ENCODE results near the gene ATM. TPM values are rescaled to one million over a fixed set of nuclear protein-coding genes. Genes with fewer than 3 reads are reported as not detected.
"Not testable (repeated sequence)": the region's sequence is repeated elsewhere in the genome, so short reads cannot be mapped to it uniquely, and the experiment has no call there.

Gene ATM
- total RNA-seq, 1 donor from 2014 or later = 176 TPM

DNA sequence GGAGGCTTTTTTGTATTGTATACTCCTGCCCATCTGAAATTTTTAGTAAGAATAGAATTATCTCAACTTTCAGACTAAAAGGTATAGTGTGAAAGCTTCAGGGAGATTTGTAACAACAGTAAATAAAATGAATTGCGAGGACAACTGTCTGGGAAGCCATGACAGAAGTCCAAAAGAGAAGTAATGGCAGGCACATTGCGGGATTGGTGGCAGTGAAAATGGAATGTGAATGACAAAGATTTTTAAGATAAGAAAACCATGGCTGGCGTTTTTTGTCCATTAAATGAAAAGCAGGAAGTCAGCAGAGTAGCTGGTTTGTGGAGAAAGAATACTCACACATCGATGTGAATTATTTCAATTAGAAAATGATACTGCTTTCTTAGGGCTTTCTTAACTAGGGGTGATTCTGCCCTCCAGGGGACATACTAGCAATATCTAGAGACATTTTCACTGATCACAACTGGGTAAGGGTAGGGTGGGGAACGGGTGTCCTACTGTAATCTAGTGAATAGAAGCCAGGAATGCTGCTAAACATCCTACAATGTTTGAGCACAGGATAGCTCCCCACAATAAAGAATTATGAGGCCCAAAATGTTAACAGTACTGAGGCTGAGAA, 2.0 kb upstream of the ATM start:
- no peak for DNase-seq

- no peak for DNase-seq
These were observed 1.5 kb upstream of the ATM start for GRCh38 chr11:108221371-108221770.

DNA sequence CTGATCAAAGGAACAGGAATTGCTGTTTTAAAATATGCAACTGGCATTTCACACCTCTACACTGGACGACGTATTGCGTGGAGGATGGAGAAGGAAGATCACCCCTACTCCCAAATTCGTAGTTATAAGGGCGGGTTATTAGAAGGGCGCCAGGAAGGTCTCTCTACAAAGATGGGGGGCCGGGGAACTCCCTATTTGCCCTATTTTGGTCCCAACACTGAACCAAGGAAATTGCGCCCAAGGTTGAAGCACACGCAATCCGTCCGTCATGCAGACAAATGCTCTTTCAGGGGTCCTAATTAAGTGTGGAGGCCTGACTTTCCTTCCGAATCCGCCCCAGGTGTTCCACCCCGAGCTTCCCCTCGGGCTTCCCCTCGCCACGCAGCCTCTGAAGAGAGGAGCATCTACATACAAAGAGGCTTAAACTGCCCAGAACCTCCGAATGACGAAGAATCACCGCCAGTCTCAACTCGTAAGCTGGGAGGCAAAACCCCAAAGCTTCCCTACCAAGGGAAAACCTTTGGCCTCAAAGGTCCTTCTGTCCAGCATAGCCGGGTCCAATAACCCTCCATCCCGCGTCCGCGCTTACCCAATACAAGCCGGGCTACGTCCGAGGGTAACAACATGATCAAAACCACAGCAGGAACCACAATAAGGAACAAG, 825 bp upstream of the ATM start:
- DNase-seq = no peak

DNA sequence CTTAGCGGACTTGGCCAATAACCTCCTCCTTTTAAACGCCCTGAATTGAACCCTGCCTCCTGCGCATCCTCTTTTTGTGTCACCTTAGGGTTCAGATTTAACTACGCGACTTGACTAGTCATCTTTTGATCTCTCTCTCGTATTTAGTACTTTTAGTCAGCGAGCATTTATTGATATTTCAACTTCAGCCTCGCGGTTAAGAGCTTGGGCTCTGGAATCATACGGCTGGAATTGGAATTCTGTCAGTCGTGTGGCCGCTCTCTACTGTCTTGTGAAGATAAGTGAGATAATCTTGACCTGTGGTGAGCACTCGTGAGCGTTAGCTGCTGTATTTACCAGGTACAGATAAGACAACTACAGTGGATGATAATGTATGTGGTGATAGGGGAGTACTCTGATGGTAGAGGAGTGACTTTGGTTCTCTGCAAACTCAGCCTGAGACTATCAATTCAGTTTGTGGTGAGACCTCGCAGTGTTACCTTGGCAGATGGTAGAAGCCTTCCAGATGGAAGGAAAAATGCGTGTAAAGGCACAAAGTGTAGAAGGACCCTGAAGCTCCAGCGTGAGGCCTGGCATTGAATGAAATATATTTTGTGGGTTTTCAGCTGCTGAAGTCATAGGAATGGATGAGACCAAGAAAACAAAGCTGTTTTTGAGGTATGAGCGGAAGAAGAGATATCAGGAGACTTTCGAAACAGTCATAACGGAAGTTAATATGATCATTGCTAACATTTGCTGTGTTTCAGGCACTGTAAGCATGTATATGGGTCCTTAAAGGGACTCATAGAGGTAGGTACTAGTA, 682 bp downstream of the ATM start:
- no peak for DNase-seq

GRCh38 chr11:108224366-108224765, 1.5 kb downstream of the ATM start:
- DNase-seq = no peak

- DNase-seq = no peak
These were observed 2.3 kb downstream of the ATM start for GRCh38 chr11:108224911-108225786.

DNA sequence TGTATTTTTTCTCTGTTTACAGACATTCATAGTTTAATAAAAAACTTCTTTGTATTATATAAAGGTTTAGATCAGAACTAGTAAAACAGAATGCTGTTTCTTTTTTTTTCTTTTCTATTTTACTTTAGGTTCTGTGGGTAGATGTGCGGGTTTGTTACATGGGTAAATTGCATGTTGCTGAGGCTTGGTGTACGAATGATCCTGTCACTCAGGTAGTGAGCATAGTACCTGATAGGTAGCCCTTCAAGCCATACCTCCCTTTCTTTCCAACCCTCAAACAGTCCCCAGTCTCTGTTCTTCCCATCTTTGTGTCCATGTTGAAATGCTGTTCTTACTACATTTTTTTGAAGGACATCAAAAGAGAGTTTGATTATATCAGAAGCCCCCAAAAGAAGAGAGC, 3.2 kb downstream of the ATM start:
- DNase-seq = no peak

- DNase-seq = no peak
These were observed 5.4 kb downstream of the ATM start for GRCh38 chr11:108228251-108228650.

GRCh38 chr11:108233277-108233945, 10.5 kb downstream of the ATM start:
- no peak for DNase-seq

DNA sequence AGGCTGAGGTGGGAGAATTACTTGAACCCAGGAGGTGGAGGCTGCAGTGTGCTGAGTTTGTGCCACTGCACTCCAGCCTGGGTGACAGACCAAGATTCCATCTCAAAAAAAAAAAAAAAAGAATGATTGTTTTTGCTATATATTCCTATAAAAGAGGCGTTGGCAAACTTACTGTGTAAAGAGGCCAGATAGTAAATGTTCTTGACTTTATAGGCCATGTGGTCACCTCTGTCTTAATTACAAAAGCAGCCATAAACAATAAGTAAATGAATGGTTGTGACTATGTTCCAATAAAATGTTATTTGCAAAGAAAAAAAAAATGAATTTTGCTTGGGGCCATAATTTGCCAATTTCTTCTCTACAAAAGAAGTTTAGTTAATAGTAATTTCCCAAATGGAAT, 12.3 kb downstream of the ATM start:
- no peak for DNase-seq

DNA sequence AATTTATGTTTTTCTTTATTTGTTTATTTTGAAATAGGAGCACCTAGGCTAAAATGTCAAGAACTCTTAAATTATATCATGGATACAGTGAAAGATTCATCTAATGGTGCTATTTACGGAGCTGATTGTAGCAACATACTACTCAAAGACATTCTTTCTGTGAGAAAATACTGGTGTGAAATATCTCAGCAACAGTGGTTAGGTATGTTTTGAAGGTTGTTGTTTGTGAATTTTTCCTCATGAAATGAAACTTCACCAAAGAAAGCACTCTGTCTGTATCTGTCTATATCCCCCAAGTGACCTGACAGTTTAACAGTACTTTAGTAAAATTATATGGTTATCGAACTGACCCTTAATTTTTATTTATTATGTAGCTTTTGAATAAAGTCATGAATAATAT, 12.8 kb downstream of the ATM start:
- no peak for DNase-seq

DNA sequence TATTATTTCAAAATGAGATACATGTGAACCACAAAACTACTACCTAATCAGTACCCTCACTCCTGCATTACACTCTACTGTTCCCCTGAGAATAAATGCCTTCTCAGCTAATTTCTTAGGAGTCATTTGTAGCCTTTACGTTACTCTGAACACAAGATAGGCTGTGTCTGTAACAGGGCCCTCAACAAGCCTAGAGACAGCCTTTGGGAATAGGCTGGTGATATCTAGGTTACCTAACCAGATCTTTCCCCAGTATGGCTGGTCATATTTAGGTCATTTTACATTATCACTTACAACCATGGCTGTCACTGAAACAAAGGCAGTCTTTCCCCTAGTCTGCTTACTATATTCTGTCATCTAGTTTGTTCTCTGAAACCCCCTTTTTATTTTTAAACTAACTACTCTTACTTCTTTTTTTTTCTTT, 14.2 kb downstream of the ATM start:
- DNase-seq = no peak

GRCh38 chr11:108239076-108239475, 16.2 kb downstream of the ATM start:
- DNase-seq = no peak

DNA sequence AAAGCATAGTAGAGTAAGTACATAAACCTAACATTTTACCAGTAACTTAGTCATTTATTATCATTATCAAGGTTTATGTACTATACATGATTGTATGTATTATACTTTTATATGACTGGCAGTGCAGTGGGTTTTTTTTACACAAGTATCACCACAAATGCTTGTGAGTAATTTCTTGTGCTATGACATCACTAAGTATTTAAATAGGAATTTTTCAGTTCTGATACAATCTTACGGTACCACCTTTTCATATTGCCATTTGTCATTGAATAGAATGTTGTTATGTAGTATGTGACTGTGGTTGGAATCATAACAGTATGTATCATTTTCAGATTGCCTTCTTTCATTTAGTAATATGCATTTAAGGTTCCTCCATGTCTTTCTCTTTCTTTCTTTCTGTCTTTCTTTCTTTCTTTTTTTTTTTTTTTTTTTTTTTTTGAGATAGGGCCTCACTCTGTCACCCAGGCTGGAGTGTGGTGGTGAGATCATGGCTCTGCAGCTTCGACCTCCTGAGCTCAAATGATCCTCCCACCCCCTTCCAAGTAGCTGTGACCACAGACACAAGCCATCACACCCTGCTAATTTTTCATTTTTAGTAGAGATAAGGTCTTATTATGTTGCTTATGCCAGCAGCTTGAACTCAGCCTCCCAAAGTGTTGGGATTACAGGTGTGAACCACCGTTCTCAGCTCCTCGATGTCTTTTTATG, 18.6 kb downstream of the ATM start:
- DNase-seq = no peak

- no peak for DNase-seq
These were observed 19.6 kb downstream of the ATM start for GRCh38 chr11:108242422-108242821.

DNA sequence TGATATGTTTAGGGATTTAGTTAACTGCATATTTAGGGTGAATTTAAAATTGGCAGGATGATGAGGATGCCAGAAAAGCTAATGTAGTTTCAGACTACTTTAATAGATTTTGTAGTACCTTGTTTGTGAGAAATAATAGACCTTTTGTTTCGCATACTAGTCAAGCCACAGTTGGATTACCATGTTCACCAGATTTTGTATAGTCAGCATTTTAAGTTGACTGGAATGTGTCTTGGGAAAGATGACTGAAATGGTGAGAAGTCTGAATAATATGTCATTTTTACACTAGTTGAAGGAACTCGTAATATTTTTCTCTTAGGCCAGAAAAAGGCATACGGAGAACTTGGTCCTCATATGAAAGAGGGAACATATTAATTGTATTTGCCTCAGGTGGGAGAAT, 23.4 kb downstream of the ATM start:
- no peak for DNase-seq

GRCh38 chr11:108246885-108247284, 24.0 kb downstream of the ATM start:
- no peak for DNase-seq

GRCh38 chr11:108253176-108253575, 30.3 kb downstream of the ATM start:
- DNase-seq = no peak

DNA sequence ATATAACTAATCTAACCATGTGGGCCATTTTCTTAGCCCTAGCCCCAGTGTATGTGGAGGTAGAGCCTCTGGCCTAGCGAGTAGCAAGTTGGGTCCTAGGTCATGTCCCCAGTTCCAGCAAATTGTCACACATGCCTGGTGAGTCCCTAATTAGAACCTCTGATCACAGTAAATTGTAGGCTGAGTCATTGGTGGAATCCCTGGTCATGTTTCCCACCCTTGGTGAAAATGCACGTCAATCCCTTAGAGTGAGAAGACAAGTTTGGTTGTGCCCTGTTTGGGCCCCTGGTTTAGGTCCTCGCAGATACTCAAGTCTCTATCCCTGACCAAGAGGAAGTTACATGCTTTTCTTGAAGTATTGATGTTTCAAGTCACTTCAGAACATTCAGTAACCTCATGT, 46.7 kb downstream of the ATM start:
- DNase-seq = no peak

- not testable (repeated sequence) for DNase-seq
These were observed 54.2 kb downstream of the ATM start for GRCh38 chr11:108276985-108277616.

- DNase-seq = no peak
These were observed 55.7 kb downstream of the ATM start for GRCh38 chr11:108278546-108278945.
